ENCODE data around the gene ZNF860.
"Not testable (repeated sequence)": the region's sequence is repeated elsewhere in the genome, so short reads cannot be mapped to it uniquely, and the experiment has no call there.

ZNF860 gene

DNA sequence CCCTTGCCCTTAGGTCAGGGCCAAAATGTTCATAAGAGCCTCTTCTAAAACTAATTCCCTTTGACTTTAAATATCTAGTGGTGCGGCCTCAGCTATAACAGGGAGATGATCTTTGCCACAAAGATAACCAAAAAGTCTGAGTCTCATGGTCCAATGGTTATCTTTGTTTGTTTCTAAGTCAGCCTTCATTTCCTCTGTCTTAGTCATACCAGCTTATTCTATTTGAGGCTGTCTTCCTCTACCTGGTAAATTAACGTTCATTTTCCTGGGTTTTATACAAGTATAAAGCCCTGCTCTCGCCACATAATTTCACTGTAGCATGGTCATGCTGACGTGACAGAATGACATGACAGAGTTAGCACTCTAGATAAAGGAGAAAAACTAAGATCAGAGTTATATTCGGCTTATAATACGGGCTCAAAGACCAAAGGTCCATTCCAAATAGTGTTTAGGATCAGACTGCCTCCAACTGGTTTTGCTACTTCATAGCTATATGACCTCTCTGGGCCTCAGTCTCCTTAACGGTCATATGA lies 18.4 kb downstream of the ZNF860 start:
- DNase-seq (ENCODE audit: low read depth) = no peak

DNA sequence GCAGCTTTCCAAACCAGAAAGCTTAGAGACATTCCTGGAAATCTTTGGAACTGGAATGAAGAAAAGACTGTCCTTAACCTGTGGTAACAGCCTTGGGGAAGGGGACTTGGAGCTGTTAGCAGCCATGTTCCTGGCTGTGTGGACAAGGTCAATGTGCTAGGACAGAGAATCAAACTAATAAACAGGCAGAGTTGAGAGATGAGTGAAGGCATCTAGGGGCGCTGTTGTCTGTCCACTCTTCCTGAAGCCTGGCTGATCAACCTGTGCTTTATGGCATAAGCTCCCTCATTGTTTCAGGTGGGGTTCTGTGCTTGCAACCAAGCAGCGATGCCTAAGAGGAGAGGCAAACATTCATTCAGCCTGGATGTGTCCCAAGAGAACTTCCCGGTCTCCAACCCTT lies 19.3 kb downstream of the ZNF860 start:
- DNase-seq (ENCODE audit: low read depth) = no peak

DNA sequence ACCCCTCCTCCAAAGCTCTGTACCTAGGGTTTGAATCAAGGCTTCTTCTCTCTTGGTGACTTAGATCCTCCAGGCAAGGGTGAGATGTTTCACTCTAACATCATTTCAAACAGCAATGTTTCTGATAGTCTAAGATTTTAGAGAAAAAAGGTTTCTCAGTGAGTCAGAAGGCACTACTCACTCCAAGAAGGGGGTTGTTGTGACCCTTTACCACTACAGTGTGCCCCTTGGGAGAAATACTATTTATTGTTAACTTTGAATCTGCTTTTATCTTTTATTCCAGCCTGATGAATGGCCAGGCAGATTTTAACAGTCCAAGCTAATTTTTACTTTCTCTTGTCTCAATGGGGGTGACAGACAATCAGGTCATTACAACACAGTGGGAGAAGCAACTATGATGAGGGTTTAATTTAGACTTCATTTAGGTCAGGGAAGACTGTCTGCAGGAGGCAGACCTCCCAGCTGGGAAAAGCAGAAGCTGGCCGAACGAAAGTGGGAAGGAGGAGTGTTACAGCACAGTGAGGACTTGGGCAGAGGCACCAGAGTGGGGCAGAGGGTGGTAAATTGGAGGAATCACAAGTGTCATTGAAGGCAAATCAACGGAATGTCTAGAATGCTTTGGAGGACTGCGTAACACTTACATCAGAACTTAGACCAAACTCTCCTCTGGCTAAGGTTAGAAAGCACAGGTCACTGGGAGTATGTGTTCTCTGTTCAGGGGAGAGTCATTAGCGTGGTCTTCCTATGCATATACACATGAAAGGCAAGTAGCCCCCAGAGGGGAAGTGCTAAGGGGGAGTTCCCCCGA lies 21.2 kb downstream of the ZNF860 start:
- no peak for DNase-seq (ENCODE audit: low read depth)

DNA sequence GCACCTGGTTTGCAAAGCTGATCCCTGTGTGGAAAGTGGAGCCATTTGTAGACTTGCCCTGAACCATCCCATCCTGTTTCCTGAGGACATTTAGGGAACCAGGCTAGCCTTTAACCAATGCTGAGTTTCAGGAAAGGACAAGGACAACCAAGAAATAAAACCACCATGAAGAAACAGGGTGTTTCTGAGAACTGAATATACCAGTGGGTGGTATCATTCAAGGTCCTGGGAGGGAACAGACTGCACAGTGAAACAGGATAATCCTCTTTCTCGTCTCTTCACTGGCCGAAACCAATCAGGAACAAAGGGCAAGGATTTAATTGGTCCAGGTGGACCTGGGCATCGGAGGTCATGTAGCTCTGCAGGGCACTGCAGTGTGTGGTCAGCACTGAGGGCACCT lies 21.8 kb downstream of the ZNF860 start:
- no peak for DNase-seq (ENCODE audit: low read depth)

DNA sequence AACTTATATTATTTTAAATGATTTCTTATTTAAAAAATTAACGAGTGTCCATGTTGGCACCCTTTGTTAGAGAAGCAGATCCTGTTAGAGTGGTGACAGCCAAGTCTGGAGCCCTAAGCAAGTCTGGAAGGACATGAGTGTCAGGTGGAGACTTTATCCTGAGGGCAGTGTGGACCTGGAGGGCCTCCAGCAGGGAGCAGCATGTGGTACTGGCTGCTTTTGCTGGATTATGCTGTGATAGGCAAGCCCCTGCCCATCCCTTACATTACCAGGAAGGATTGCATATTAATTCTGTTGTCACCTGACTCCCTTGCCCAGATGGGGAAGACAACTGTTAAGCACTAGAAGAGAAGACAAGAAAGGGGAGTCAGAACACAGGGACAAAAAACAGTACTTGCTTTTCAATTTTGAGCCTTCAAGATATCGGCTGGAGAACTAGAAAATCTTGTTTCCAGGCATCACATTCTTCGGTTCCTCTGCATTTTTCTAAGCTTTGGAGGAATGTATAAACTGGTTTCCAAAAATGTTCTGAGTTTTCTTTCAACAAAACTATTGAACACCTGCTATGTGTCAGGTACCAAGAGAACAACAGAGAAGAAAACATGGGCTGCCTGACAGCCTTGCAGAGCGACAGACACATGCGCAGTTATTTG lies 22.7 kb downstream of the ZNF860 start:
- DNase-seq (ENCODE audit: low read depth) = no peak

DNA sequence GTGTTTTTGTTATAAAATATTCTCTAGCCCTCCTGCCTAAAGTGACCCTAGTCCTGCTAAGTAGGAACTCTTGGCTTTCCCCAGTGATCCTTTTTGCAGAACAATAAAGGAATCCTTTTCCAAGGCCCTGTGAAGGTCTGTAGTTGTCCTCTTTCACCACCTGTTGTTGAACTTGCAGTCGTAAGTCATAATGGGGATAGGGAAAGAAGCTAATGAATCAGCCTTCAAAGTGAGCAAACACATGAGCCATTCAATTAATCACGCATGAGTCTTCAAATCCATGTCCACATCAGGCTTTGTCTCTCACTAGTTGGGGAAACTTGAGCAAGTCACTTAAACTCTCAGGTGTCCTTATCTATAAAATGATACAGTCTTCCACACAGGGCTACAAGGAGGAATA lies 27.6 kb downstream of the ZNF860 start:
- no peak for DNase-seq (ENCODE audit: low read depth)

DNA sequence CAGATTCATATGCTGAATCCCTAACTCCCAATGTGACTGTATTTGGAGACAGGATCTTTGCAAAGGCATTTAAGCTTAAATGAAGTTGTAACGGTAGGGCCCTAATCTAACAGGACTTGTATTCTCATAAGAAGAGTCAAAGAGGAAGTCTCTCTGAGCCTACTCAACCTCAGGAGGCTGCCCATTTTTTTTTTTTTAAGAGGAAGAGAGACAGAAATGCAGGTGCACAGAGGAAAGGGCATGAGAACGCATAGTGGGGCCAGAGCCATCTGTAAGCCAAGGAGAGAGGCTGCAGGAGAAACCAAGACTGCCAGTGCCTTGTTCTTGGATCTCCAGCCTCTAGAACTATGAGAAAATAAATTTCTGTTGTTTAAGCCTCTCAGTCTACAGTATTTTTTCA lies 28.4 kb downstream of the ZNF860 start:
- no peak for DNase-seq (ENCODE audit: low read depth)

DNA sequence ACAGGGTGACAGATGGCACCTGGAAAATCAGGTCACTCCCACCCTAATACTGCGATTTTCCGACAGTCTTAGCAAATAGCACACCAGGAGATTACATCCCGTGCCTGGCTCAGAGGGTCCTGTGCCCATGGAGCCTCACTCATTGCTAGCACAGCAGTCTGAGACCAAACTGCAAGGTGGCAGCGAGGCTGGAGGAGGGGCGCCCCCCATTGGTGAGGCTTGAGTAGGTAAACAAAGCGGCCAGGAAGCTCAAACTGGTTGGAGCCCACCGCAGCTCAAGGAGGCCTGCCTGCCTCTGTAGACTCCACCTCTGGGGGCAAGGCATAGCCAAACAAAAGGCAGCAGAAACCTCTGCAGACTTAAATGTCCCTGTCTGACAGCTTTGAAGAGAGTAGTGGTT lies 29.1 kb downstream of the ZNF860 start:
- DNase-seq (ENCODE audit: low read depth) = not testable (repeated sequence)

DNA sequence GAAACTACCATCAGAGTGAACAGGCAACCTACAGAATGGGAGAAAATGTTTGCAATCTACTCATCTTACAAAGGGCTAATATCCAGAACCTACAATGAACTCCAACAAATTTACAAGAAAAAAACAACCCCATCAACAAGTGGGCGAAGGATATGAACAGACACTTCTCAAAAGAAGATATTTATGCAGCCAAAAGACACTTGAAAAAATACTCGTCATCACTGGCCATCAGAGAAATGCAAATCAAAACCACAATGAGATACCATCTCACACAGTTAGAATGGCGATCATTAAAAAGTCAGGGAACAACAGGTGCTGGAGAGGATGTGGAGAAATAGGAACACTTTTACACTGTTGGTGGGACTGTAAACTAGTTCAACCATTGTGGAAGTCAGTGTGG lies 34.1 kb downstream of the ZNF860 start:
- DNase-seq (ENCODE audit: low read depth) = not testable (repeated sequence)

DNA sequence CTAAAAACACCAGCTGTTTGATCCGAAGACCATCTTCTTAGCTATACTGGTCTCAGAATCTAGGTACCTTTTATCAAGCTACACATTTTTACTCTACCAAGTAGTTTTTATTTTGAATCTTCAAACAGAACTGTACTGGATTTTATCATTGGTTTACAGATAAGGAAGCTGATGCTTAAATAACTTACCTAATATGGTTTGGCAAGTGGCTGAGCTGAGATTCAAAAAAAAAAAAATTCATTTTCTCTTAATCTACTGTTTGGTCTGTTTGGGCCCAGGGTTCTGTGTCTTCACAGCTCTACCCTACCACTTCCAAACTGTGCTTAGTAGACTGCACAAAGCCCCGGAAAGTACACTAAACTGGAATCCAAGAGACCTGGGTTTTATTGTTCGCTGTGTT lies 35.7 kb downstream of the ZNF860 start:
- no peak for DNase-seq (ENCODE audit: low read depth)

DNA sequence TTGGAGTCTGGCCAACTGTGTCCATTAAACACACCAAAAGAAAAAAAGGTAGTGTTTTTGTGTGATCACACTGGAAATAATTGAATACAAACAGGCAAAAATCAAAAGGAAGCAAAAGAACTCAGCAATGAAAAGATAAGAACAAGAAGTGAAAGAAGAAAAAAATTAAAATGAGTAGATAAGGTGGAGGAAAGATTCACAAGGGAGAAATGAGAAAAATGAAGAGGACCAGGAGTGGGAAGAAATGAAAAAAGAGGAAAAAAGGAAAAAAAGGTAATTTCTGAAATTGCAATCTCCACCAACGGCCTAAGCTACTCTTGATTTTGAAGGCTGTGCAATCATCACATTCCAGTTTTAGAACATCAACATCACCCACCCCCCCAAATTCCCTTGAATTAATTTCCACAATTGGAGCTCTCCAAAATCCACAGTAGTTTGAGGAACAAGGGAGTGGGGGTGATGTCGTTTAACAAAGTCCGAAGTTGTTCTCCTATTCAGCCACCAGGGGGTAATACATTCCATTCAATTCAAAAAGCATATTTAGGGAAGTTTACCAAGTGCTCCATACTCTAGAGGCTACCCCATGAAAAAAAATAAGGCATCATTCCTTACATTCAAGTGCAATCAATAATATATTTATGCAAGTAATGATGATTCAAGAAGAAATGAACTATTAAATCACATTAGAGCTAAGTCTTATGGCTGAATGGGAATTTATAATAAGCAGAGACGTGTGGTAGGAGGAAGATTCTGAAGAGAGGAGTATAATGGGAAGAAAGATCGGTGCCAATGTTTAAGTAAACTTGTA lies 37.4 kb downstream of the ZNF860 start:
- no peak for DNase-seq (ENCODE audit: low read depth)

DNA sequence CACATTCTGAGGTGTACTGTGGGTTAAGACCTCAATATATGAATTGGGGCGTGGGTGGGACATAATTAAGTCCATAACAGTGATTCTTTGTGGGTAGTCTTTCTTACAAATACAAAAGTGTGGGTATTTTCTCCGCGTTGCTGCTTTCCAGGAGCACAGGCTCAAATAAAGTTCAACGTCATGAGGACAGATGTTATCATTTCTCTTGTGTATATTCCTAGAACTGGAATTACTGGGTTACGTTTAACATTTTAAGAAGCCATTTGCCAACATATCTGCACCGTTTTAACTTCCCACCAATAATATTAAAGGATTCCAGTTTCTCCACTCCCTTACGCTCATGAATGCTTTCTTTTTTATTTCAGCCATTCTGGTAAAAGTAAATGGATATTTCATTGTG lies 39.6 kb downstream of the ZNF860 start:
- no peak for DNase-seq (ENCODE audit: low read depth)

DNA sequence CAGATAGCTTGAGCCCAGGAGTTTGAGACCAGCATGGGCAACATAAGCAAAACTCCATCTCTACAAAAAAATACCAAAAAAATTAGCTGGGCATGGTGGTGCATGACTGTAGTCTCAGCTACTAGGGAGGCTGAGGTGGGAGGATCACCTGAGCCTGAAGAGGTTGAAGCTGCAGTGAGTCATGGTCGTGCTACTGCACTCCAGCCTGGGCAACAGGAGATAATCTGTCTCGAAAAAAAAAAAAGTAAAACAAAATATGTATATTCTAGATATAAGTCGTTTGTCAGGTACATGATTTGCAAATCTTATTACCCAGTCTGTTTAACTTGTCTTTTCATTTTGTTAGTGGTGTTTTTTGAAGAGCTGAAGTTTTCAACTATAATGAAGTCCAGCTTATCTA lies 40.2 kb downstream of the ZNF860 start:
- no peak for DNase-seq (ENCODE audit: low read depth)

DNA sequence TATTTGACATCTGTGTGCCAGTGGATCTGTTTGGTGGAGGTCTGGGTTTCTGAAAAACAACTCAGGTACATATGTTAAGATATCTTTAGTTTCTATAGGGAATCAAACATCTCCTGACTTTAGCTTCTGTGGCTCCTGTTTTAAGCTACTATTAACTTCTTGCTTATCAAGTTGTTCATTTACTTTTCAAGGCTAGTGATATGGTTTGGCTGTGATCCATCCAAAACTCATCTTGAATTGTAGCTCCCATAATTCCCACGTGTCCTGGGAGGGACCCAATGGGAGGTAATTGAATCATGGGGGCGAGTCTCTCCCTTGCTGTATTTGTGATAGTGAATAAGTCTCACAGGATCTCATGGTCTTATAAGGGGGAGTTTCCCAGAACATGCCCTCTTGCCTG lies 41.4 kb downstream of the ZNF860 start:
- no peak for DNase-seq (ENCODE audit: low read depth)

DNA sequence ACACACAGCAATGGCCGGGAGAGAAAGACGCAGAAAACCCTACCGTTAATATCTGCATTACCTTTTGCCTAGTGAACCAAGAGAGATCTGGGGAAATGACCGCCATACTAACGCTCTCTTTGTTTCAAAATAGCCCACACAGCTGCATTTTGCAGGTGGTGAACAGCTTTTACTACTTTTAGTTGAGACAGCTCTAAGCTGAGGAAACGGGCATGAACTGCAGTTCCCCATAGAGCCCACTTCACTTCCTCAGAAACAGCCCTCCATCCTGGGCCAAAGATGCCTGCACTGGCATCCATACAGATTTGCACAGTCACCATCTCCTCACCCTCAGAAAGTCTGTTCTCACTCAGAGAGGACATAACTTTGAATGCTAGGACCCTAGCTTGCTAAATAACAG lies 45.0 kb downstream of the ZNF860 start:
- no peak for DNase-seq (ENCODE audit: low read depth)

DNA sequence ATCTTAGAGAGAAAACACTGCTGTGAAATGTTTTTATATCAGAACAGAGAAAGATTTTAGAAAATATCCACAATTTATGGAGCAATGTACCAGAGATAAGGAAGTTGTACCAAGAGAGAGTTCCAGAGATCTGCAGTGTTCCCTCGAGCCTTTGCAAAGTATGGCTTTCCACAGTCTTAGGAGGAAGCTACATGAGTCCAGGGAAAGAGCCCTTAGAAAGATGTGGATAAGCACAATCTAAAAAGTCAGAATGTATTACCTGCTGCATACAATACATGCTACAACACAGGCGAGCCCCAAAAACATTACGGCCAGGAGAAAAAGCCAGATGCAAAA lies 56.4 kb downstream of the ZNF860 start:
- DNase-seq (ENCODE audit: low read depth) = no peak

DNA sequence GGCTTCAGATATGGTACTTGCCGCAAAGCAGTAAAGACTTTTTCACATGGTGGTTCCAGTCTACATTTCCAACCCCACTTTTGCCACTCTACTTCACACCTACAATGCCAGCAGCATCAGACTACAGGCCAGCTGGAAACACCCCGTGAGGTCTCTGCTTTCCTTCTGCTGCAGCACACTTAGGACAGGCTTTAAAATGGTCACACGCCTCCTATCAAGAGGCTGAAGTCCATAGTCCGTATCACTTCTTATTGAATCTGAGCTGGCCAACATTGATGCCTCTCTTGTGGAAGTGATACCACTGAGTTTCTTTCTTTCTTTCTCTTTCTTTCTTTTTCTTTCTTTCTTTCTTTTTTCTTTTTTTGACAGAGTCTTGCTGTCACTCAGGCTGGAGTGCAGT lies 59.8 kb downstream of the ZNF860 start:
- no peak for DNase-seq (ENCODE audit: low read depth)

Measured in activated T-cell treated with anti-CD3 and anti-CD28 coated beads for 1 hour (primary cell).